SU-DHL-6 (cell line): ENCODE data around the gene MAPT.

Experiments
- CTCF ChIP-seq: fragments of 200-600 bp; sonication (generic); IDR thresholded peaks from one replicate; pipeline ENCODE4 v1.5.1; 2017; ENCODE audit warnings: antibody characterized with exemption, mild to moderate bottlenecking, low read length, moderate library complexity; ENCODE audit not compliant: insufficient read depth, poor library complexity, severe bottlenecking
- EZH2phosphoT487 ChIP-seq: fragments of 200-600 bp; sonication (generic), shearing (Covaris generic); conservative IDR thresholded peaks from 2 replicates; pipeline ENCODE4 v1.6.1; 2018; ENCODE audit warnings: mild to moderate bottlenecking, antibody characterized with exemption, low read length, moderate library complexity, mixed read lengths

GRCh38 chr17:46027976-46028325 lies 133.6 kb downstream of the MAPT start:
- TF ChIP-seq EZH2phosphoT487, result no peak
- TF ChIP-seq CTCF, result no peak
